Smooth muscle cell (in vitro differentiated cells): ENCODE data around the gene ITGA1. TPM values are rescaled to one million over a fixed set of nuclear protein-coding genes. Genes with fewer than 3 reads are reported as not detected.

Experiments
- DNase-seq: peaks from one replicate; lab custom pipeline; 2025; ENCODE audit not compliant: unreplicated experiment; lab: John Stamatoyannopoulos, UW
- H2AFZ ChIP-seq: fragments of 200-600 bp; sonication (generic); 2 replicates; pipeline ENCODE4 v1.6.0; 2016; ENCODE audit warnings: antibody characterized with exemption, low read depth, mild to moderate bottlenecking
- H3F3A ChIP-seq: fragments of 200-600 bp; sonication (generic); 2 replicates; pipeline ENCODE4 v1.6.0; 2017; ENCODE audit warnings: antibody characterized with exemption, low read depth
- H3K27ac ChIP-seq: fragments of 200-600 bp; sonication (generic); 2 replicates; pipeline ENCODE4 v1.5.1; 2016; ENCODE audit warnings: low read depth, mild to moderate bottlenecking
- H3K27me3 ChIP-seq: fragments of 200-600 bp; sonication (generic); 2 replicates; pipeline ENCODE4 v1.6.1; 2016; ENCODE audit warnings: low read depth, mild to moderate bottlenecking
- H3K36me3 ChIP-seq: fragments of 200-600 bp; sonication (generic); 2 replicates; pipeline ENCODE4 v1.5.1; 2016; ENCODE audit warnings: low read depth
- H3K4me1 ChIP-seq: fragments of 200-600 bp; sonication (generic); 2 replicates; pipeline ENCODE4 v1.5.1; 2016; ENCODE audit warnings: low read depth
- H3K4me2 ChIP-seq: fragments of 200-600 bp; sonication (generic); 2 replicates; pipeline ENCODE4 v1.6.0; 2016; ENCODE audit warnings: mild to moderate bottlenecking
- H3K4me3 ChIP-seq: fragments of 200-600 bp; sonication (generic); 2 replicates; pipeline ENCODE4 v1.5.1; 2016; ENCODE audit warnings: mild to moderate bottlenecking
- H3K79me2 ChIP-seq: fragments of 200-600 bp; sonication (generic); 2 replicates; pipeline ENCODE4 v1.6.0; 2016; ENCODE audit warnings: low read depth, mild to moderate bottlenecking
- H3K9ac ChIP-seq: fragments of 200-600 bp; sonication (generic); 2 replicates; pipeline ENCODE4 v1.6.0; 2016; ENCODE audit warnings: low read depth
- H3K9me3 ChIP-seq: fragments of 200-600 bp; sonication (generic); replicated peaks from 2 replicates; pipeline ENCODE4 v1.5.1; 2016; ENCODE audit warnings: low read depth
- H4K20me1 ChIP-seq: fragments of 200-600 bp; sonication (generic); 2 replicates; pipeline ENCODE4 v1.6.0; 2016; ENCODE audit warnings: low read depth
- CTCF ChIP-seq: fragments of 200-600 bp; sonication (generic); IDR thresholded peaks from 2 replicates; pipeline ENCODE4 v1.5.1; 2017; ENCODE audit warnings: borderline replicate concordance, mild to moderate bottlenecking, antibody characterized with exemption; ENCODE audit not compliant: insufficient read depth, poor library complexity, severe bottlenecking
- WGBS: methylation state at CpG from one replicate; pipeline ENCODE4 v1.1.7; 2016; ENCODE audit warnings: low lambda C conversion rate; 5-methylcytosine and 5-hydroxymethylcytosine counted together
- polyA plus RNA-seq: library from polyadenylated mRNA; unstranded; fragments of >200 nt; fragmentation: Nextera tagmentation; extraction: Ambion mirVana; gene quantifications from 2 replicates; pipeline ENCODE4 v1.2.1, GENCODE V29; 2016
- total RNA-seq: library from RNA; depleted of rRNA; stranded (reverse); fragments of >200 nt; gene quantifications from 2 replicates; pipeline ENCODE4 v1.2.3, GENCODE V29; 2014

ITGA1 gene
- total and polyA plus RNA-seq, 2 experiments from 2014 or later = 85.2 to 250 TPM

- DNase-seq = no peak
- no peak overlapping the region for H3K27ac ChIP-seq
- no peaks in the 10 kb centered on the region for H3K79me2 ChIP-seq
- peaks cover 10% of the 10 kb centered on the region for H3K4me1 ChIP-seq
- H3K4me2 ChIP-seq = no peak overlapping the region
- no peaks in the 10 kb centered on the region for H4K20me1 ChIP-seq
- TF ChIP-seq CTCF = no peak
- H3K4me3 ChIP-seq = no peak overlapping the region
- H2AFZ ChIP-seq = no peak overlapping the region
- H3K9ac ChIP-seq = no peak overlapping the region
- peaks cover 8% of the 10 kb centered on the region for H3F3A ChIP-seq
- no peaks in the 10 kb centered on the region for H3K27me3 ChIP-seq
- no peaks in the 10 kb centered on the region for H3K36me3 ChIP-seq
- WGBS = 97% methylated on average over 1 of the region's 1 CpG
- no peaks in the 10 kb centered on the region for H3K9me3 ChIP-seq
Measured at GRCh38 chr5:52952483-52952882, 164.8 kb downstream of the ITGA1 start.

GRCh38 chr5:52956014-52956413 lies 168.3 kb downstream of the ITGA1 start:
- 91% methylated on average over 4 of the region's 4 CpGs for WGBS
- H3K9ac ChIP-seq = no peak overlapping the region
- no peaks in the 10 kb centered on the region for H3K4me1 ChIP-seq
- no peaks in the 10 kb centered on the region for H3K36me3 ChIP-seq
- no peaks in the 10 kb centered on the region for H3K79me2 ChIP-seq
- H3K27me3 ChIP-seq = no peaks in the 10 kb centered on the region
- no peak for TF ChIP-seq CTCF
- DNase-seq = no peak
- no peak overlapping the region for H3K4me2 ChIP-seq
- no peaks in the 10 kb centered on the region for H3K9me3 ChIP-seq
- peaks cover 3% of the 10 kb centered on the region for H3F3A ChIP-seq
- H3K4me3 ChIP-seq = no peak overlapping the region
- H3K27ac ChIP-seq = no peak overlapping the region
- H4K20me1 ChIP-seq = no peaks in the 10 kb centered on the region
- no peak overlapping the region for H2AFZ ChIP-seq

- TF ChIP-seq CTCF = no peak
- Histone ChIP-seq H3K79me2 (no peaks in the 10 kb centered on the region), H3K9ac (no peak overlapping the region), H3K36me3 (no peaks in the 10 kb centered on the region), H2AFZ (no peak overlapping the region), H3K27ac (no peak overlapping the region), H3K9me3 (no peaks in the 10 kb centered on the region), H3K4me1 (no peaks in the 10 kb centered on the region), H3K4me3 (no peak overlapping the region), H3K4me2 (no peak overlapping the region), H3K27me3 (no peaks in the 10 kb centered on the region), H4K20me1 (no peaks in the 10 kb centered on the region), H3F3A (peaks cover 3% of the 10 kb centered on the region)
- DNase-seq = no peak
- WGBS = 86% methylated on average over 6 of the region's 6 CpGs
Measured at GRCh38 chr5:52956915-52957747, 169.4 kb downstream of the ITGA1 start.

GRCh38 chr5:52961274-52961681 lies 173.6 kb downstream of the ITGA1 start:
- H3K9ac ChIP-seq = no peak overlapping the region
- no peak for DNase-seq
- no peak overlapping the region for H2AFZ ChIP-seq
- H3K36me3 ChIP-seq = no peaks in the 10 kb centered on the region
- WGBS = 30% methylated on average over 2 of the region's 2 CpGs
- no peaks in the 10 kb centered on the region for H3K27me3 ChIP-seq
- H3F3A ChIP-seq = no peaks in the 10 kb centered on the region
- no peak overlapping the region for H3K4me2 ChIP-seq
- no peak for TF ChIP-seq CTCF
- H3K4me1 ChIP-seq = no peaks in the 10 kb centered on the region
- no peak overlapping the region for H3K27ac ChIP-seq
- no peaks in the 10 kb centered on the region for H3K9me3 ChIP-seq
- H4K20me1 ChIP-seq = no peaks in the 10 kb centered on the region
- no peaks in the 10 kb centered on the region for H3K79me2 ChIP-seq
- H3K4me3 ChIP-seq = no peak overlapping the region
